HG02588 (cell line): Measurements from ENCODE around the gene KMT2A.
A peak's percentile ranks its signal among the peaks of the same experiment; 100 is the strongest.
"Not testable (repeated sequence)": the region's sequence is repeated elsewhere in the genome, so short reads cannot be mapped to it uniquely, and the experiment has no call there.

Experiments used
- ATAC-seq: cut with Tn5 transposase; IDR thresholded peaks from one replicate; pipeline ENCODE4 v1.9.1; 2021; ENCODE audit warnings: mild to moderate bottlenecking, moderate library complexity; ENCODE audit not compliant: unreplicated experiment

Gene KMT2A

DNA sequence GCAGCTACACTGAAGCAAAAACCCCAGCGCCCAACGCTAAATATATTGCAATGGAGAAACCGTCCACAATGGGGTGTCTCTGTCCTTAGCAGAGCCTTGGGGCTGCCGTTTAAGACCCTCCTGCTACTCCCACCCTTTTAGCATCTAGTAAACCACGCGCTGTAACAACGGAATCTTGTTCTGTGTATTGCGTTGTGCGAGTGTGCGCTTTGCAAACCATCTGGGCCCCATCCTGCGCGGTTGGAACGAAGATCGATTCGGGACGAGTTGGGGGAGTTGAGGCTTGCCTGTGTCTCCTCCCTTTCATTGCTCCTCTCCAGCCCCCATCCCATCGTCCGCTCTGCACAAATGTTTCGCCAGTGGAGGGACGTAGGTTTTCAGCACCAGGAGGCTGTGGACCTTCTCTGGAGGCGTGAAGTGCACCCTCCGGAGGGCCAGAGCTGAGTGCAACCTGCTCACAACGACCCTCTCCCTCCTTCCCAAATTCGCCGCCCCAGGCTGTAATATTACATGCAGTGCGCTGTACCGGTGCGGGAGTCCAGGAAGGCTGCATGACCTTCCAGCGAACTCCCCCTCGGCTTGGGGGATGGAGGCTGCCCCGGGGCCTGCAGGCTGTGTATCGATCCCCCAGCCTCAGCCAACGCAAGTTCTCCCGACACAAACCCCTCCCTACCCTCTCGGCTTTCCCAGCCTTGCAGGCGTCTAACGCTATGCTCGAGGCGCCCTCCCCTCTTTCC, 1.6 kb upstream of the KMT2A start:
- no peak for ATAC-seq

DNA sequence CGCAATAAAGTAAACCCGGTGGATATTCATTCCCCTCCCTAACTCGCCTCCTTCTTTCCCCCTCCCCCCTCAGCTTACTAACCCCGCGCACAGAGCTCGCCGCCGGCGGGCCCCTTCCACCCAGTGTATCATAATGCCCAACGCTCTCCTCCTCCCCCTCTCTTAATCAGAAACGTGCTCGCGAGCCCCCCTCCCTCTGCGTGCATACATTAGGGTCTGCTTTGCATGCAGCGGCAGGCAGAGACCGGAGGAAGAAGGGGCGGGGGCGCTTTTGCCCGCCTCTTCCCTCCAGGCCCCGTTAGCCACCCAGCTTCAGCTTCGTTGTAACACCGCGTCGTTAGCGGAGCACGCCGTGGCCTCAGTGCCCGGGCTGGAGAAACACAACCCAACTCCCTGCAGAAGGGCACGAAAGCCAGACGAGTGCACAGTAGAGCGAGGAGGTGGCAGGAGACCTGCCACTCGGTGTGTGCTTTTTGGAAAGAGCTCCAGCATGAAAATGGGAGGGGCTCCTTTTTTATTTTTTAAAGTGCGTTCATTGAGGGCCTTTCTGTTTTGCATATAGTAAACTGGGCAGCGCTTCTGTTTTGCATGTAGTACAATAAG, 901 bp upstream of the KMT2A start:
- peak; percentile 24 for ATAC-seq

DNA sequence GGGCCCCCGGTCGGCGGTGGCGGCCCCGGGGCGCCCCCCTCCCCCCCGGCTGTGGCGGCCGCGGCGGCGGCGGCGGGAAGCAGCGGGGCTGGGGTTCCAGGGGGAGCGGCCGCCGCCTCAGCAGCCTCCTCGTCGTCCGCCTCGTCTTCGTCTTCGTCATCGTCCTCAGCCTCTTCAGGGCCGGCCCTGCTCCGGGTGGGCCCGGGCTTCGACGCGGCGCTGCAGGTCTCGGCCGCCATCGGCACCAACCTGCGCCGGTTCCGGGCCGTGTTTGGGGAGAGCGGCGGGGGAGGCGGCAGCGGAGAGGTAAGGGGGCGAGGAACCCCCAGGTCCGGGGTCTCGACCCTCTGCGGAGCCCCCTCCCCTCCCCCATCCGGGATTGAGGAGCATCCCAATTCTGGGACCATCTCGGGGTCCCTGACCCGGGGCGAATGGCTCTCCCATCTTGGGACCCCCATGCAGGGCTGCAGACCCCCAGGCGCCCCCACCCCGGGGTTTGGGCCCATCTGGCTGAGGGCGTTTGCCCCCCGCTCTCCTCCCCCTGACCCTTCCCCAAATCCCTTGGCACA, 431 bp downstream of the KMT2A start:
- ATAC-seq = peak; percentile 18

DNA sequence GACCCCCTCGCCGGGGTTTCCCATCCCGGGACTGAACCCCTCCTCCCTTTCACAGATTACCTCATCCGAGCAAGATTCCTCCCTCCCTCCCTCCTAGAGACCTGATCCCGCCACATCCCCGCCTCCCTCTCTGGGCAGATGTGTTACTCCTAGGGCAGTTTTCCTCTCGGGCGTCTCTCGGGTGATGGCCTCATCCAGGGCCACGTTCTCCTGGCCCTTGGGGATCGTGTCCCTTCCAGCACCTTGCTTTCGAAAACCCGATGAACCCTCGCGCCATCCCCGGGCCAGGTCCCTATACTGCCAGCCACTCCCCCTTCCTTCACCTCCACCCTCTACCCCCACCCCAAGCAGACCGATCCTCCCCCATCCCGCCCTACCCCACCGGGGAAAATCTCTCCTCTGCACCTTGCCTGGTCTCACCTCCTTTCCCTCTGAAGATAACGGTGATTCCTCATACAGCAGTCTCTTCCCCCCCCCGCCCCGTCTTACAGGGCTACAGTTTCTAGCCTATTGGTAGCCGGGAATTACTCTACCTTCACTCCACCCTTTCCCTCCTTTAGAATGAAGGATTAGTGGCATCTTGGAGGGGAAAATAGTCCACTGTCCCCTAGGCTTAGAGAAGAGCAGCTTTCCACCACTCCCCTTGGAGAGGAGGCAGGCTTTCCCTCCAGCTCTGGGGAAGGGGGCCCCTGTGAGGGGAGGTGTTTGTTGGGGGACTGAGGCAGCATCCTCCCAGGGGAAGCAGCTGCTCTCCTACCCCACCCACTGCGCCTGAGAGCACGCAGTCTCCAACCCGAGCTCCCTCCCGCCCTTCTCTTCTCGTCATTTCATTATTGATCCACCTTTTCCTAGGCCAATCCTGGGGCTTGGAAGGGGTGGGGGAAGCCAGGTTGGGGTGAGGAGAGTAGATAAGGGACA, 1.2 kb downstream of the KMT2A start:
- ATAC-seq = no peak

GRCh38 chr11:118438314-118438931, 2.1 kb downstream of the KMT2A start:
- ATAC-seq = no peak

DNA sequence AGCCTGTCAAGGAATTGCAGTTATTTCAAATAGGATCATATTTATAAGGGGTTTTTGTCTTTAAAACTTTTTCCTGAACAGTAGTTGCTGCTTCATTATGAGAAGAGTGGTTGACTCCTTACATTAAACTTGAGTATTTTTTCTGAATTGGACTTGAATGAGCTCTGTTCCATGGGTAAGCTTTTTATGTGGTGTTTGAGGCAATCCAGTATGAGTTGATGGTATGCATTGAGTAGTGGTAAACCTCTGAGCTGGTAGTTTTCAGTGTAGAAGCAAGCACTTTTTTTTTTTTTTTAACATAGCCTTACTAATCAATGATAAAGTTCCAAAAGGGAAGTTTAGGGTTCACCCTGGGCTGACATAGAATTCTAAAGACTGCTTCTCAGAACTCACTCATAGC, 3.4 kb downstream of the KMT2A start:
- no peak for ATAC-seq

DNA sequence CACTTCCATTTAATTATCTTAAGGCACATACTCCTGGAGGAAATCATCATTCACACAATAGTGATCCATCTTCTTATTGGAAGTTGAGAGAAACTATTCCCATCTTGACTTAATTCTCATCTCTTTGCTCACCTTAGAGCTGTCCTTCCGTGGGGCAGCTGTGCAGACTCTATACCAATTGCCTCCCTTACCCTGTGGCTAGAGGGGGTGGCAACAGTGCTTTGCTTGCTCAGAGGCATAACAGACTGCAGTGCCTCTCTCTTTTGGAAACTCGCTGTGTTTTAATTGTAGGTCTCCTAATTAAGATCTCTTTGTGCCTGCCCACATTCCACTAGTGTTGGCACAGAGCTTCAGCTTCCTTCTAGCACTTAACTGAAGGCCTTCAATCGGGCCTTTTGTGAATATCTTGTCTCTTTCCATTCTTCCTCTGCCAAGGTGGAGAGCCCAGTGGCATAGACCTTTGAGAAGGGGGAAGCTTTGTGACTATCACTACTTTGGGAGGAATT, 5.5 kb downstream of the KMT2A start:
- ATAC-seq = no peak

GRCh38 chr11:118442301-118442700, 6.0 kb downstream of the KMT2A start:
- no peak for ATAC-seq

DNA sequence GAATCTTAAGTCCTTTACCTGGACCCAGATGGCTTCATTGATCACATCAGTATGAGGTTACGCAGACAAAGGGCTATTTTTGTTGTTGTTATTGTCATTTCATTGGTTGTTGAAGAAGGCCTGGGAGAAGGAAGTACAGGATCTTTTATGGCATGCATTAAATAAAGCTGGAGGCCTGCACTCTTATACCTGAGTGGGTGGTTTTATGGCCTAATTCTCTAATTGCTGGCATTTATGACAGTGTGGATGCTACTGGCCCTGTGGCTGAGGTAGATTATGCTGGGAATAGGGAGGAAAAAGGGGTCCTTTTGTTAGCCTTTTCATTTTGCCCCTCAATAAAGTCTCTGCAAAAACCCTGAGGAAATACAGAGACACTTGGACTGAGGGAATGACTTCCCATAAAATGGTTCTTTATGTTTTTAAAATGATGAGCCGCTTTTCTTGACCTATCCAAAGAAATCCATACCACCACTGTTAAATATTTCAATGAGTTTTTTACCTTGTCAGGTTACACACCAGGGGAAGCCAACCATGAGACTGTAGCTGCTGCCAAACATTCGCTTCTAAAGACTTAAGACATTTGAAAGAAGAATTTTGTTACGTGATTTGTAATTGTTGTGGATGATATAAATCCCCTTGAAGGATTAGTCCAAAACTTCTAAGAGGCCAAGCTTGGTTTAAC, 6.8 kb downstream of the KMT2A start:
- no peak for ATAC-seq

DNA sequence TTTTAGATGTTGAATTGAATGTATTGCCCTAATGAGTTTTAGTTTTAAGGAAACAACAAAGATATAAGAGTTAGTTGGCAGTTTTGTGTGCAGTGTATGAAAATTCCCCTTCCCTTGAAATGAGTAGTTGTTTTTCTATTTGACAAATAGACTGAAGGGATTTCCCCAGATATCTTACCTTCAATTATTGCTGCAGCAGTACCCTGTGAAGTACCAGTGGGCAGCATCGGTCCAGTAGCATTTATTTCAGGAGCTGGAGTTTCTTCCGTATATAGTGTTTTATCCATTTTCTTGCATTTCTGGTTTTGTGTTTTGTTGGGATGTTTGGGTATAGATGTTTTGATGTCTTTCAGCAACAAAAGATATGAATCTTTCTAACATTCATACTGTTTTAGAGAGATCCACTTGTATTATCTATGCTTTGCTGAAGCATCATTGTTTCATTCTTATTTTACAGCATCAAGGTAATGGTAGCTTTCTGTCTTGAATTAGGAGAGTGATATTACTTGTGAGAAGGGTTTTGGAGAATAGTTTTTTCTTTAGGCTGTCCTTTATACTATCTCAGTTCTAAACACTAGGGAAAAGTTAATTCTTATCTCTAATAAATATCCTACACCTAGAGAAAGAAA, 7.4 kb downstream of the KMT2A start:
- peak; percentile 45 for ATAC-seq

DNA sequence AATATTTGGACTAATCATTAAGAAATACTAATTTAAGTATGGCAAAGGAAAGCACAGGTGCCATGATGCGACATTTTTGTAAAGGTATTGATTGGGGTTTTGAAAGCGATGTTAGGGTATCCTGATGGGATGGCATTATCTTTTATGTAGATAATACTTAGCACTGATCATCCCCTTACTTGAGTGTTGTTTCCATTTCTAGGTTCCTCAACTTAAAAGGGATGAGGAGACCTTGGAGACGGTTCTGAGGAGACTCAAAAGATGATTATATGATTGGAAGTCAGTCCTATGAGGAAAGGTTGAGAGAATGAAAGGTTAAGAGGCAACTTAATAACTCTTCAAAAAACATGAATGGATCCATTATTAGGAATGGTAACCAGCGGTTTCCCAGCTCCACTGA, 11.1 kb downstream of the KMT2A start:
- ATAC-seq = no peak

DNA sequence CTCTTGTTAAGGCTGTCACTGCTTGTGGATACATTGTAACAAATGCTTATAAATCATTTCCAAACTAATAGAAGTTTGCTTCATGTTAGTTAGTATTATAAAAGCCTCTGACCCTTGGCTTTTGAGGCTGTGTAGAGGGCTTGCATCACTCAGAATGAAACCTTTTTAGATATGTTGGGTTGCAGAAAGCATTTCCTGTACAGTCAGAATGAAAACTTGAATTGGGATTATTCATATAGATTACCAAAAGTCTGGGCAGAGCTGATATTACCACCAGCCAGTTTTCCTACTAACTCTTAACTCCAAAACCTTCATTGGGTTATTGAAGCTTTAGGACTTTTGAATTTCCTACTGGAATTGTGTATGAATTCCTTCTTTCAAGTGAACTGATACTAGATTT, 12.0 kb downstream of the KMT2A start:
- peak; percentile 78 for ATAC-seq

GRCh38 chr11:118449316-118449918, 13.1 kb downstream of the KMT2A start:
- no peak for ATAC-seq

- no peak for ATAC-seq
Observed at GRCh38 chr11:118450451-118450850, 14.2 kb downstream of the KMT2A start.

- no peak for ATAC-seq
Observed at GRCh38 chr11:118462178-118462577, 25.9 kb downstream of the KMT2A start.

DNA sequence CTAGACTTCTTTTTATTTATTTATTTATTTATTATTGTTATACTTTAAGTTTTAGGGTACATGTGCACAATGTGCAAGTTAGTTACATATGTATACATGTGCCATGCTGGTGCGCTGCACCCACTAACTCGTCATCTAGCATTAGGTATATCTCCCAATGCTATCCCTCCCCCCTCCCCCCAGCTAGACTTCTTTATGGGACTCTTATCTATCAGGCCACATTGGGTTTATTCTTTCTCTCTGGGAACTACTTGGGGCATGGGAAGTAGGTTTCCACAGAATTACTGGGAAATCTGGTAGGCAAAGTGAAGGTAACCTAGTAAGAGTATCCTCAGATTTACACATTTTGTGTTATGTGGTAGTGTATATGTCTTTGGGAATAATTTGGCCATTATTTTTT, 32.7 kb downstream of the KMT2A start:
- not testable (repeated sequence) for ATAC-seq

DNA sequence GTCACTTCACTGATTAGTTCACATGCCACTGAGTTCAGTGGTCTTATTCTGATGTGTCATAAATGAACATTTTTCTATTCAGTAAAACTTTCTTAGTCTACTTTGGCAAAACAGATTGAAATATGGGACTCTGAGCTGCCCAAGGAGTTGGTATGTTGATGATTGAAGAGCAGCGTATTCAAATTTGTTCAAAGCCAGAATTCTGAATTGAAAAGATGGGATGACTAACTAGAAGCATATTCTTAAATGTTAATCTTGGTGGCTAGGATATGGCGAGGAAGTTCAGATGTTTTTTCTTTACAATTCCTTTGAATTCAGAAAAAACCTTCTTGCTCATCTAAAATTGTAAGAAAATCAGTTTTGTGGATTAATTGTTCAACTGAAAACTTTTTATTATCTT, 34.7 kb downstream of the KMT2A start:
- no peak for ATAC-seq

DNA sequence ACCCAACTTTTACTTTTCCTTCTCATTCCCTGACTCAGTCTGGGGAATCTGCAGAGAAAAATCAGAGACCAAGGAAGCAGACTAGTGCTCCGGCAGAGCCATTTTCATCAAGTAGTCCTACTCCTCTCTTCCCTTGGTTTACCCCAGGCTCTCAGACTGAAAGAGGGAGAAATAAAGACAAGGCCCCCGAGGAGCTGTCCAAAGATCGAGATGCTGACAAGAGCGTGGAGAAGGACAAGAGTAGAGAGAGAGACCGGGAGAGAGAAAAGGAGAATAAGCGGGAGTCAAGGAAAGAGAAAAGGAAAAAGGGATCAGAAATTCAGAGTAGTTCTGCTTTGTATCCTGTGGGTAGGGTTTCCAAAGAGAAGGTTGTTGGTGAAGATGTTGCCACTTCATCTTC, 37.2 kb downstream of the KMT2A start:
- no peak for ATAC-seq

GRCh38 chr11:118476676-118477075, 40.4 kb downstream of the KMT2A start:
- no peak for ATAC-seq
